K562 (cell line): ENCODE measurements around the gene PIP5K1B. TPM values are rescaled to one million over a fixed set of nuclear protein-coding genes. Genes with fewer than 3 reads are reported as not detected.
A peak's percentile ranks its signal among the peaks of the same experiment; 100 is the strongest.

Experiments
- ATAC-seq: fragments of 200-7000 bp; cut with Tn5 transposase; 3 replicates; pipeline ENCODE4 v1.9.1; 2020; ENCODE audit warnings: moderate library complexity
- BruUV-seq: library from RNA; stranded (reverse); fragments of 400-500 nt; replicated peaks from 2 replicates; lab custom pipeline; 2021; lab: Mats Ljungman, UMichigan
- CTCF ChIA-PET: fragments of 300-600 bp; formaldehyde crosslinking; extraction: SDS; loops from one replicate; lab custom pipeline; 2021; ENCODE audit warnings: low intra/inter-chr PET ratio; lab: Yijun Ruan, JAX
- POLR2A ChIA-PET: fragments of 300-600, 350-650 bp; sonication (Branson Sonifier 250); formaldehyde crosslinking; extraction: SDS; loops from one replicate; lab custom pipeline; 2021; ENCODE audit warnings: antibody characterized with exemption, inconsistent platforms; lab: Yijun Ruan, JAX
- DNase-seq, 4 experiments: peaks; one replicate each; pipeline versions ENCODE4 v3.0.0 to v3.0.0-alpha.2; 2011 to 2018; ENCODE audit warnings: low spot score in 3 of 4, mixed read lengths in 3 of 4; ENCODE audit errors: extremely low read depth in 1 of 4
- FAIRE-seq: peaks from 2 replicates; lab custom pipeline; 2011; peaks lifted over from hg19 to GRCh38; lab: Jason Lieb, UNC
- H2AFZ ChIP-seq: 2 replicates; pipeline ENCODE4 v1.6.0; 2011; ENCODE audit warnings: low read depth, low read length, control low read depth, inconsistent platforms
- H3K27ac ChIP-seq: fragments of 200-600 bp; 3 replicates; pipeline ENCODE4 v1.8.0; 2011; ENCODE audit warnings: low read depth, mild to moderate bottlenecking, control low read depth, inconsistent platforms, low read length, moderate library complexity, mixed read lengths; ENCODE audit errors: extremely low read depth
- H3K27me3 ChIP-seq, 2 experiments: fragments of 300-600 bp in 1 of 2; 2 replicates in 1 of 2; 3 replicates in 1 of 2; pipeline versions ENCODE4 v1.6.0 to v1.8.0; 2011; ENCODE audit warnings: inconsistent platforms in 2 of 2, low read length in 2 of 2, mild to moderate bottlenecking in 1 of 2, mixed read lengths in 1 of 2, moderate library complexity in 1 of 2; ENCODE audit not compliant: control insufficient read depth in 2 of 2, insufficient read depth in 2 of 2
- H3K36me3 ChIP-seq: fragments of 300-600 bp; 3 replicates; pipeline ENCODE4 v1.8.0; 2011; ENCODE audit warnings: mild to moderate bottlenecking, low read length, inconsistent platforms; ENCODE audit not compliant: control insufficient read depth, insufficient read depth
- H3K4me1 ChIP-seq, 2 experiments: fragments of 200-600 bp in 1 of 2; replicated peaks in 1 of 2; 2 replicates in 1 of 2; 3 replicates in 1 of 2; pipeline versions ENCODE4 v1.5.1 to v1.8.0; 2011; ENCODE audit warnings: inconsistent platforms in 2 of 2, low read length in 2 of 2, mild to moderate bottlenecking in 1 of 2, mixed read lengths in 1 of 2, moderate library complexity in 1 of 2; ENCODE audit not compliant: control insufficient read depth in 2 of 2, insufficient read depth in 2 of 2
- H3K4me2 ChIP-seq: 2 replicates; pipeline ENCODE4 v1.6.1; 2011; ENCODE audit warnings: low read length, control low read depth, inconsistent platforms, mixed read lengths; ENCODE audit not compliant: insufficient read depth
- H3K4me3 ChIP-seq: fragments of 200-600 bp; sonication (generic), shearing (Covaris generic); 2 replicates; pipeline ENCODE4 v1.5.1; 2016; ENCODE audit warnings: control low read depth, inconsistent platforms
- H3K79me2 ChIP-seq: fragments of 200-600 bp; 3 replicates; pipeline ENCODE4 v1.8.0; 2011; ENCODE audit warnings: low read length, inconsistent platforms; ENCODE audit not compliant: control insufficient read depth, insufficient read depth
- H3K9ac ChIP-seq, 2 experiments: 2 replicates each; pipeline versions ENCODE4 v1.6.0 to v1.6.1; 2011; ENCODE audit warnings: low read depth in 2 of 2, low read length in 2 of 2, control low read depth in 1 of 2, inconsistent platforms in 1 of 2, mild to moderate bottlenecking in 1 of 2, mixed read lengths in 1 of 2; ENCODE audit not compliant: insufficient read depth in 1 of 2
- H3K9me1 ChIP-seq: one replicate; pipeline ENCODE4 v1.6.0; 2011; ENCODE audit warnings: inconsistent platforms, mild to moderate bottlenecking, low read length, moderate library complexity; ENCODE audit not compliant: control insufficient read depth, insufficient read depth
- H3K9me3 ChIP-seq: replicated peaks from 2 replicates; pipeline ENCODE4 v1.5.1; 2011; ENCODE audit warnings: low read depth, low read length, inconsistent platforms; ENCODE audit not compliant: control insufficient read depth, insufficient read depth
- H4K20me1 ChIP-seq: replicated peaks from 2 replicates; pipeline ENCODE4 v1.6.1; 2011; ENCODE audit warnings: low read length, inconsistent platforms, mixed read lengths; ENCODE audit not compliant: control insufficient read depth, insufficient read depth
- ARHGAP35 ChIP-seq: fragments of 450-650 bp; IDR thresholded peaks from 2 replicates; pipeline ENCODE4 v1.6.1; 2018; ENCODE audit not compliant: partially characterized antibody
- ARID1B ChIP-seq: fragments of 450-650 bp; IDR thresholded peaks from 2 replicates; pipeline ENCODE4 v1.6.1; 2016; ENCODE audit warnings: antibody characterized with exemption, mild to moderate bottlenecking, inconsistent platforms
- CBFA2T3 ChIP-seq: fragments of 450-650 bp; IDR thresholded peaks from 2 replicates; pipeline ENCODE4 v1.6.1; 2017
- ELF1 ChIP-seq: fragments of 200-800 bp; sonication (Bioruptor generic); IDR thresholded peaks from 2 replicates; pipeline ENCODE4 v1.6.1; 2016; ENCODE audit warnings: missing genetic modification characterization, missing compliant biosample characterization
- FOXM1 ChIP-seq, 2 experiments: fragments of 450-650 bp in 1 of 2; sonication (generic) in 1 of 2; formaldehyde crosslinking in 1 of 2; IDR thresholded peaks; 2 replicates each; pipeline versions ENCODE4 v1.6.1 to v1.9.0; 2017 to 2022; ENCODE audit warnings: low read depth in 2 of 2, mild to moderate bottlenecking in 2 of 2, missing genetic modification reagents in 1 of 2, moderate library complexity in 1 of 2
- LCOR ChIP-seq: sonication (generic); formaldehyde crosslinking; IDR thresholded peaks from 2 replicates; pipeline ENCODE4 v1.8.0; 2022; ENCODE audit warnings: mild to moderate bottlenecking, missing genetic modification reagents
- NCOA1 ChIP-seq: fragments of 450-650 bp; IDR thresholded peaks from 2 replicates; pipeline ENCODE4 v1.6.1; 2016; ENCODE audit warnings: low read depth
- RNF219 ChIP-seq: fragments of 250-450 bp; sonication (Bioruptor Pico); IDR thresholded peaks from 2 replicates; pipeline ENCODE4 v1.5.0; 2022; ENCODE audit warnings: mild to moderate bottlenecking
- USF2 ChIP-seq: sonication (generic); formaldehyde crosslinking; IDR thresholded peaks from 2 replicates; pipeline ENCODE4 v1.5.0; 2020; ENCODE audit warnings: missing genetic modification reagents
- ZBTB2 ChIP-seq: fragments of 450-650 bp; IDR thresholded peaks from 2 replicates; pipeline ENCODE4 v1.6.1; 2016; ENCODE audit warnings: antibody characterized with exemption
- ZBTB8A ChIP-seq: fragments of 450-650 bp; IDR thresholded peaks from 2 replicates; pipeline ENCODE4 v1.6.1; 2018; ENCODE audit warnings: mild to moderate bottlenecking, moderate library complexity; ENCODE audit not compliant: partially characterized antibody
- ZNF133 ChIP-seq: fragments of 250-450 bp; sonication (Bioruptor Pico); IDR thresholded peaks from 2 replicates; pipeline ENCODE4 v1.4.0; 2020; ENCODE audit warnings: mild to moderate bottlenecking
- ZNF592 ChIP-seq: fragments of 450-650 bp; IDR thresholded peaks from 2 replicates; pipeline ENCODE4 v1.6.1; 2017; ENCODE audit warnings: antibody characterized with exemption, mild to moderate bottlenecking
- in situ Hi-C: fragments of 300-500 bp; cut with MboI; formaldehyde crosslinking; loops from 4 replicates; pipeline ENCODE4 v1.15.0; 2018; ENCODE audit warnings: inconsistent platforms, mixed read lengths
- intact Hi-C: fragments of 100-400 bp; cut with micrococcal nuclease; formaldehyde crosslinking; loops from 2 replicates; pipeline ENCODE4 v1.14.2; 2022
- polyA plus RNA-seq, 8 experiments: library from polyadenylated mRNA; depleted of rRNA in 4 of 8; stranded (reverse) in 5 of 8; unstranded in 3 of 8; fragments of >200 nt; fragmentation: Nextera tagmentation in 2 of 8; fragmentation: Illumina TruSeq in 1 of 8; extraction: Ambion mirVana in 2 of 8; extraction: Trizol in 1 of 8; gene quantifications; 2 replicates each; pipeline versions ENCODE4 v1.2.1 to v1.2.3, GENCODE V29; 2011 to 2014; ENCODE audit warnings: inconsistent platforms in 1 of 8, missing spikeins in 1 of 8
- total RNA-seq, 7 experiments: library from RNA; depleted of rRNA in 6 of 7; stranded (reverse); fragments of >200 nt in 6 of 7; fragmentation: Illumina TruSeq in 2 of 7; extraction: Trizol in 2 of 7; gene quantifications; 2 replicates each; pipeline versions ENCODE4 v1.2.1 to v1.2.3, GENCODE V29; 2011 to 2021; ENCODE audit warnings: low replicate concordance in 1 of 7

PIP5K1B gene
- total and polyA plus RNA-seq, 9 of the 15 experiments (the other 6 are each of a cell fraction or from before 2014, with no cell fraction given), result 3.1 to 12.9 (median 7.4) TPM

GRCh38 chr9:68983008-68983411, 278.0 kb downstream of the PIP5K1B start:
- Histone ChIP-seq H3K4me3 (no peak overlapping the region), H3K9me3 (no peaks in the 10 kb centered on the region), H3K79me2 (no peaks in the 10 kb centered on the region), H3K4me2 (peak overlapping the region; percentile 41; the same call in 1 of the 2 replicates), H3K4me1 (peaks cover 11 to 58% of the 10 kb centered on the region in 2 experiments; a peak in 4 of 5 replicates), H3K27me3 (no peaks in the 10 kb centered on the region), H3K36me3 (no peaks in the 10 kb centered on the region), H2AFZ (peak overlapping the region; percentile 61; the same call in 1 of the 2 replicates), H3K9ac (peak overlapping the region in 1 of 2 experiments; percentile 37; a peak in 1 of 4 replicates), H4K20me1 (no peaks in the 10 kb centered on the region), H3K9me1 (no peaks in the 10 kb centered on the region), H3K27ac (peak overlapping the region; percentile 71)
- FAIRE-seq (peak; percentile 98), DNase-seq (peak; percentile 38 to 86 (median 62)), ATAC-seq (peak; percentile 82)
- POLR2A ChIA-PET, result no interaction called here
- CTCF ChIA-PET, result no interaction called here
- BruUV-seq, result no TSS peak
- in situ Hi-C loops, result no loop called here
- intact Hi-C loops, result no loop called here
- TF ChIP-seq NCOA1, result peak; percentile 37; the same call in 1 of the 2 replicates
- TF ChIP-seq ZNF592, result 0 out of 2 replicates have a peak, but pooled peaks have one; percentile 31
- no peak for TF ChIP-seq ARHGAP35
- no peak for TF ChIP-seq RNF219
- TF ChIP-seq ZNF133 (CRISPR knock-in tag), result no peak
- no peak for TF ChIP-seq ELF1 (tag)
- no peak for TF ChIP-seq ZBTB8A
- peak; percentile 88 for TF ChIP-seq CBFA2T3
- TF ChIP-seq LCOR (CRISPR knock-in tag), result no peak
- peak; percentile 43; the same call in 1 of the 2 replicates for TF ChIP-seq FOXM1 (IDR thresholded peaks at IDR 0.05; ENCODE audit: low read depth)
- no peak for TF ChIP-seq FOXM1 (CRISPR knock-in tag; IDR thresholded peaks at IDR 0.05; ENCODE audit: low read depth)
- TF ChIP-seq ZBTB2, result 0 out of 2 replicates have a peak, but pooled peaks have one; percentile 33
- TF ChIP-seq USF2 (CRISPR knock-in tag), result no peak
- peak; percentile 82 for TF ChIP-seq ARID1B
